Mesendoderm (in vitro differentiated cells): Measurements from ENCODE around the gene HNRNPA1.
"Not testable (repeated sequence)": the region's sequence is repeated elsewhere in the genome, so short reads cannot be mapped to it uniquely, and the experiment has no call there.

ENCODE experiments used
- DNase-seq: peaks from one replicate; pipeline ENCODE4 v3.0.0; 2013
- H2AK5ac ChIP-seq: 2 replicates; pipeline ENCODE4 v1.6.1; 2013; ENCODE audit warnings: low read length, inconsistent platforms
- H2BK120ac ChIP-seq: 2 replicates; pipeline ENCODE4 v1.6.1; 2013; ENCODE audit warnings: low read depth, mild to moderate bottlenecking, low read length, moderate library complexity, mixed read lengths
- H2BK15ac ChIP-seq: replicated peaks from 2 replicates; pipeline ENCODE4 v1.6.1; 2013; ENCODE audit warnings: low read depth, mild to moderate bottlenecking, moderate library complexity
- H2BK5ac ChIP-seq: 2 replicates; pipeline ENCODE4 v1.6.1; 2013; ENCODE audit warnings: low read length, inconsistent platforms
- H3K18ac ChIP-seq: 2 replicates; pipeline ENCODE4 v1.6.1; 2013; ENCODE audit warnings: mild to moderate bottlenecking, low read length, mixed read lengths
- H3K23ac ChIP-seq: one replicate; pipeline ENCODE4 v1.6.1; 2013; ENCODE audit warnings: low read length
- H3K27ac ChIP-seq: 2 replicates; pipeline ENCODE4 v1.5.1; 2013; ENCODE audit warnings: low read depth, mild to moderate bottlenecking, inconsistent platforms, low read length, moderate library complexity
- H3K27me3 ChIP-seq: 2 replicates; pipeline ENCODE4 v1.6.1; 2013; ENCODE audit warnings: low read length, control low read depth, mild to moderate bottlenecking, inconsistent platforms; ENCODE audit not compliant: insufficient read depth, poor library complexity
- H3K36me3 ChIP-seq: 2 replicates; pipeline ENCODE4 v1.6.1; 2013; ENCODE audit warnings: low read length, inconsistent platforms; ENCODE audit not compliant: control insufficient read depth, insufficient read depth
- H3K4ac ChIP-seq: one replicate; pipeline ENCODE4 v1.6.1; 2013; ENCODE audit warnings: low read depth, mild to moderate bottlenecking, low read length, moderate library complexity
- H3K4me1 ChIP-seq: 2 replicates; pipeline ENCODE4 v1.6.1; 2013; ENCODE audit warnings: low read depth, low read length, inconsistent platforms; ENCODE audit not compliant: control insufficient read depth
- H3K4me2 ChIP-seq: 2 replicates; pipeline ENCODE4 v1.6.1; 2013; ENCODE audit warnings: low read length
- H3K4me3 ChIP-seq: 2 replicates; pipeline ENCODE4 v1.5.1; 2013; ENCODE audit warnings: mild to moderate bottlenecking, low read length
- H3K56ac ChIP-seq: one replicate; pipeline ENCODE4 v1.6.1; 2013; ENCODE audit warnings: low read length
- H3K79me1 ChIP-seq: 2 replicates; pipeline ENCODE4 v1.6.1; 2013; ENCODE audit warnings: low read length, inconsistent platforms
- H3K79me2 ChIP-seq: 2 replicates; pipeline ENCODE4 v1.6.1; 2013; ENCODE audit warnings: mild to moderate bottlenecking, low read length; ENCODE audit not compliant: control insufficient read depth, insufficient read depth
- H3K9ac ChIP-seq: 2 replicates; pipeline ENCODE4 v1.6.1; 2013; ENCODE audit warnings: low read length, inconsistent platforms
- H4K5ac ChIP-seq: one replicate; pipeline ENCODE4 v1.6.1; 2013; ENCODE audit warnings: low read length
- H4K8ac ChIP-seq: one replicate; pipeline ENCODE4 v1.6.1; 2013; ENCODE audit warnings: low read depth, mild to moderate bottlenecking, control low read depth, low read length, moderate library complexity
- WGBS: extraction: QIAGEN DNeasy Blood & Tissue Kit; methylation state at CpG from one replicate; pipeline ENCODE4 v1.1.7; 2013; ENCODE audit warnings: low lambda C conversion rate, missing lambda C conversion rate; ENCODE audit not compliant: insufficient coverage; ENCODE audit errors: extremely low coverage; 5-methylcytosine and 5-hydroxymethylcytosine counted together

Gene HNRNPA1

DNA sequence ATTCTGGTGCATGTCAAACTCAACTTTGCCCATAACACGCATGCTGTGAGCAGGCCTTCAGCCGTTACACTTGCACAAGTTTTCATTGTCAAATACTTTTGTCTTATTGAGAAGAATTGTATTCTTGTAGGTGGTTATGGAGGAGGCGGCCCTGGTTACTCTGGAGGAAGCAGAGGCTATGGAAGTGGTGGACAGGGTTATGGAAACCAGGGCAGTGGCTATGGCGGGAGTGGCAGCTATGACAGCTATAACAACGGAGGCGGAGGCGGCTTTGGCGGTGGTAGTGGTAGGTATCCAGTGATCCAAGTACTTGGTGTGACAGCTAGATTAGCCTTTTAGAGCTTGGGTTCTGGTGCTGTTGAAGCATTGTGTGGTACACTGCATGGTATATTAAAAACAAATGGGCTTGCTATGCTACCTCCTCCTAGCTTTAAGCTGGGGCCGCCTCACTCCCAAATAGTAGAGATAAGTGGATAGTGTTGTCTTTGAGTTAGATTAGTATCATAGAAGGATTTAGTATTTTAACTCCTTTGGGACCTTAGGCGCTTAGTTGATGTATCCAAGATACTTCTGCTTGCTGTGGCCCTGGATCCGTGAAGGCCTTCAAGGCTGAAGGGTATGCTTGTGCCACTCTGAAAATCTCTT, 2.5 kb downstream of the HNRNPA1 start:
- peaks cover 51% of the 10 kb centered on the region for H3K79me2 ChIP-seq
- peak overlapping the region; percentile 63 for H3K4me2 ChIP-seq
- peaks cover 22% of the 10 kb centered on the region for H3K36me3 ChIP-seq
- H2AK5ac ChIP-seq: no peak overlapping the region
- H3K79me1 ChIP-seq: no peaks in the 10 kb centered on the region
- no peaks in the 10 kb centered on the region for H3K27me3 ChIP-seq
- H3K9ac ChIP-seq: peak overlapping the region; percentile 100
- no peak overlapping the region for H3K27ac ChIP-seq
- WGBS: no CpG with 5 or more reads among the region's 11 CpGs
- H2BK5ac ChIP-seq: no peak overlapping the region
- no peak overlapping the region for H3K4ac ChIP-seq
- no peak overlapping the region for H2BK15ac ChIP-seq
- no peak overlapping the region for H3K23ac ChIP-seq
- H2BK120ac ChIP-seq: no peak overlapping the region
- H3K4me3 ChIP-seq: peak overlapping the region; percentile 30
- no peak overlapping the region for H3K18ac ChIP-seq
- H3K4me1 ChIP-seq: peaks cover under 1% of the 10 kb centered on the region
- DNase-seq: no peak
- no peak overlapping the region for H4K5ac ChIP-seq
- peak overlapping the region; percentile 34 for H3K56ac ChIP-seq
- H4K8ac ChIP-seq: no peak overlapping the region

- no CpG with 5 or more reads among the region's 2 CpGs for WGBS
- not testable (repeated sequence) for H3K4ac ChIP-seq, H2BK5ac ChIP-seq, H4K8ac ChIP-seq, DNase-seq, H4K5ac ChIP-seq, H3K18ac ChIP-seq, H3K27ac ChIP-seq, H2AK5ac ChIP-seq, H2BK120ac ChIP-seq, H3K4me1 ChIP-seq, H3K79me1 ChIP-seq, H3K27me3 ChIP-seq, H2BK15ac ChIP-seq, H3K23ac ChIP-seq
- peak overlapping the region; percentile 11 for H3K4me3 ChIP-seq
- H3K56ac ChIP-seq: peak overlapping the region; percentile 34
- H3K79me2 ChIP-seq: peaks cover 40% of the 10 kb centered on the region
- peak overlapping the region; percentile 100 for H3K9ac ChIP-seq
- peaks cover 22% of the 10 kb centered on the region for H3K36me3 ChIP-seq
- H3K4me2 ChIP-seq: peak overlapping the region; percentile 63
Measured at GRCh38 chr12:54284070-54284780, 3.7 kb downstream of the HNRNPA1 start.

GRCh38 chr12:54285150-54286041, 4.9 kb downstream of the HNRNPA1 start:
- Histone ChIP-seq H3K23ac (no peak overlapping the region), H2BK15ac (no peak overlapping the region), H4K8ac (no peak overlapping the region), H3K4me1 (no peaks in the 10 kb centered on the region), H3K4me2 (no peak overlapping the region), H3K27ac (no peak overlapping the region), H4K5ac (no peak overlapping the region), H3K9ac (peak overlapping the region; percentile 31), H3K27me3 (no peaks in the 10 kb centered on the region), H3K4me3 (no peak overlapping the region), H2AK5ac (no peak overlapping the region), H3K18ac (no peak overlapping the region), H3K79me1 (no peaks in the 10 kb centered on the region), H3K36me3 (peaks cover 22% of the 10 kb centered on the region), H2BK120ac (no peak overlapping the region), H2BK5ac (no peak overlapping the region), H3K79me2 (peaks cover 38% of the 10 kb centered on the region), H3K4ac (no peak overlapping the region), H3K56ac (no peak overlapping the region)
- no peak for DNase-seq
- WGBS: no CpG with 5 or more reads among the region's 5 CpGs

DNA sequence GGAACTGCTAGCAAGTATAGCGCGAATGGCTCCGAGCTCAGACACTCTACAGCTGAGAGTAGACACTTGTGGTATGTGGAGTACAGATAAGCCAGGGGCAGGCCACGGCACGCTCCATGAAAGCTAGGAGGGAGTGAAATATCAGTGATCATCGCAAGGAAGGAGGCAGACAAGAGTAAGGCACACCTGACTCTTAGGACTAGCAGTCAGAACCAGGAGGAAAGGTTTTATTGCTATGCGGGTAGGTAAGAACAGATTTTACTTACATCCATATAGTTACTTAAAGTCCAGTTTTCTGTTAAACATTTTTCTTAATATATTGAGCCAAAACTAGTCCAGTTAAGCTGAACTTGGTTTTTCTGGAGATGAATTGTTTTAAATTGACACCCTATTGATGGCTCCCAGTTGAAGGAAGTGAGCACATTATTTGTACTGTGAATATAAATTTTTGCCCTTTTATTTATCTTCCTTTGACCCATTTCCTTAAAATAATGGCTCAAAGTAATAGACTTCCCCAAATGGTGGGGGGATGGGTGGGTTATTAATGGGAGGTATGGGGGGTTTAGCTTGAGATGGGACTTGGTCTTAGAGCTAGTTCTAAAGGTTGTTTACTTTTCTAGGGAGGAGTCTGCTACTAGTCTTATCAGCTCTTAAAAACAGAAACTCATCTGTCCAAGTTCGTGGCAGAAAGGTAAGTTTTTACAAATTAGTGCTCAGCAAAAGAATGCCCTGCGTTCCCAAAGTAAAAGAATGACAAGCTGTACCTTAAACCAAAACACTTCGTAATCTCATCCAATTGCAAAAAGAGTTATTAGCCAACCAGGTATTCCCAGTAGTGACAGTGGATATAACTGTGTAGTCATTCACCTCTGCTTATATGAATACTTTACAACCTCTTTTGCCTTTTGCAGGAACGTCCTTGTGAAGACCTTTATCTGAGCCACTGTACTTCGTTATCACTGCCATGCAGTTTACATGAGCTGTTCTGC, 5.8 kb downstream of the HNRNPA1 start:
- Histone ChIP-seq H2BK5ac (no peak overlapping the region), H3K27ac (no peak overlapping the region), H3K4me1 (no peaks in the 10 kb centered on the region), H3K56ac (no peak overlapping the region), H2BK120ac (no peak overlapping the region), H3K79me2 (peaks cover 30% of the 10 kb centered on the region), H2BK15ac (no peak overlapping the region), H3K4ac (no peak overlapping the region), H3K4me2 (no peak overlapping the region), H3K4me3 (no peak overlapping the region), H2AK5ac (no peak overlapping the region), H3K18ac (no peak overlapping the region), H3K79me1 (no peaks in the 10 kb centered on the region), H3K9ac (no peak overlapping the region), H3K23ac (no peak overlapping the region), H4K5ac (no peak overlapping the region), H3K27me3 (no peaks in the 10 kb centered on the region), H4K8ac (no peak overlapping the region), H3K36me3 (peaks cover 22% of the 10 kb centered on the region)
- DNase-seq: no peak
- WGBS: no CpG with 5 or more reads among the region's 12 CpGs
